IMR-90 (cell line): ENCODE data around the gene ACSL1.

Experiments
- CHD1 ChIP-seq: IDR thresholded peaks from 2 replicates; pipeline ENCODE4 v1.6.1; 2012; ENCODE audit warnings: low read depth, low read length, improper control_type of control experiment
- CTCF ChIP-seq: conservative IDR thresholded peaks from 2 replicates; pipeline ENCODE4 v1.5.1; 2012; ENCODE audit warnings: mild to moderate bottlenecking, low read depth, low read length, improper control_type of control experiment
- POLR2A ChIP-seq: IDR thresholded peaks from 2 replicates; pipeline ENCODE4 v1.6.1; 2012; ENCODE audit warnings: mild to moderate bottlenecking, low read depth, low read length
- RAD21 ChIP-seq: IDR thresholded peaks from 2 replicates; pipeline ENCODE4 v1.6.1; 2012; ENCODE audit warnings: low read length, improper control_type of control experiment
- USF2 ChIP-seq: fragments of 150-350 bp; IDR thresholded peaks from 2 replicates; pipeline ENCODE4 v1.6.1; 2017; ENCODE audit warnings: mild to moderate bottlenecking, antibody characterized with exemption, low read length, low read depth

DNA sequence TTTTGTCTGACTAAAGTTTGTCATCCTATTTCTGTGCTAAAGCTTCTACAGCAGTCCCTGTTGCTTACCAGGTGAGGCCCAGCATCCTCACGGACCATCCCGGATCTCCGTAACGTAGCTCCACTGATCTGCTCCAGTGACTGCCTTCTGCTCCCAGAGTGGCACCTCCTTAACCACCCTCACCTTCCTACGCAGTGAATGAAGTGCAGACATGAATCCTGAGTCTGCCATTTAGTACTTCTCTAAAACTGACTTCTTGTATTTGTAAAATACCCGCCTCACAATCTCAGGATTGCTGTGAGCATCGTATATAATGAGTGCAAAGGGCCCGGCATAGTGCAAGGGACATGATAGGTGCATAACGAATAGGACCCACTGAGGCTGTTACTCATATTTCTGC is 27.7 kb upstream of the ACSL1 start:
- TF ChIP-seq CHD1 = no peak
- no peak for TF ChIP-seq CTCF
- no peak for TF ChIP-seq USF2
- TF ChIP-seq RAD21 = no peak
- TF ChIP-seq POLR2A = no peak
